Stomach smooth muscle (tissue), 2 donors: Measurements from ENCODE around the gene LIPA.
A peak's percentile ranks its signal among the peaks of the same experiment; 100 is the strongest.

ENCODE experiments used
- H3K27ac ChIP-seq: one replicate; pipeline ENCODE4 v1.7.0; 2013; ENCODE audit warnings: mild to moderate bottlenecking, low read length, inconsistent platforms
- H3K27me3 ChIP-seq, 2 donors: one replicate each; pipeline ENCODE4 v1.7.0; 2013; ENCODE audit warnings: low read length in 2 of 2; ENCODE audit not compliant: insufficient read depth in 2 of 2, control insufficient read depth in 1 of 2
- H3K36me3 ChIP-seq, 2 donors: one replicate each; pipeline ENCODE4 v1.7.0; 2013; ENCODE audit warnings: low read length in 2 of 2; ENCODE audit not compliant: control insufficient read depth in 2 of 2, insufficient read depth in 2 of 2
- H3K4me1 ChIP-seq: one replicate; pipeline ENCODE4 v1.7.0; 2013; ENCODE audit warnings: low read length; ENCODE audit not compliant: control insufficient read depth, insufficient read depth
- H3K4me3 ChIP-seq, 2 donors: one replicate each; pipeline ENCODE4 v1.7.0; 2013; ENCODE audit warnings: low read length in 2 of 2
- H3K9ac ChIP-seq, 2 donors: one replicate each; pipeline ENCODE4 v1.7.0; 2013; ENCODE audit warnings: low read length in 2 of 2, mild to moderate bottlenecking in 1 of 2
- H3K9me3 ChIP-seq, 2 donors: one replicate each; pipeline ENCODE4 v1.7.0; 2013; ENCODE audit warnings: low read length in 2 of 2; ENCODE audit not compliant: control insufficient read depth in 2 of 2
- donor health status: healthy.
- donor health status: Pancreatic carcinoma.

LIPA gene

GRCh38 chr10:89240519-89240918 lies 11.1 kb downstream of the LIPA start:
- H3K27me3 ChIP-seq: no peaks in the 10 kb centered on the region
- no peaks in the 10 kb centered on the region for H3K4me1 ChIP-seq
- peaks cover 3 to 22% of the 10 kb centered on the region in 2 donors for H3K36me3 ChIP-seq
- H3K27ac ChIP-seq: no peak overlapping the region
- no peak overlapping the region for H3K9ac ChIP-seq
- no peak overlapping the region for H3K4me3 ChIP-seq
- H3K9me3 ChIP-seq: no peaks in the 10 kb centered on the region

GRCh38 chr10:89238956-89239644 lies 12.5 kb downstream of the LIPA start:
- Histone ChIP-seq H3K27me3 (no peaks in the 10 kb centered on the region), H3K27ac (no peak overlapping the region), H3K4me1 (no peaks in the 10 kb centered on the region), H3K4me3 (no peak overlapping the region), H3K9me3 (no peaks in the 10 kb centered on the region), H3K36me3 (peaks cover 3 to 29% of the 10 kb centered on the region in 2 donors), H3K9ac (no peak overlapping the region)

- H3K36me3 ChIP-seq: peaks cover 3 to 30% of the 10 kb centered on the region in 2 donors
- no peak overlapping the region for H3K9ac ChIP-seq
- no peaks in the 10 kb centered on the region for H3K27me3 ChIP-seq
- H3K9me3 ChIP-seq: no peaks in the 10 kb centered on the region
- no peak overlapping the region for H3K27ac ChIP-seq
- no peak overlapping the region for H3K4me3 ChIP-seq
- no peaks in the 10 kb centered on the region for H3K4me1 ChIP-seq
Measured at GRCh38 chr10:89237849-89238248, 13.7 kb downstream of the LIPA start.

GRCh38 chr10:89236226-89236797 lies 15.3 kb downstream of the LIPA start:
- H3K36me3 ChIP-seq: peaks cover 3 to 29% of the 10 kb centered on the region in 2 donors
- H3K27ac ChIP-seq: no peak overlapping the region
- H3K4me3 ChIP-seq: no peak overlapping the region
- H3K27me3 ChIP-seq: no peaks in the 10 kb centered on the region
- no peaks in the 10 kb centered on the region for H3K4me1 ChIP-seq
- no peak overlapping the region for H3K9ac ChIP-seq
- no peaks in the 10 kb centered on the region for H3K9me3 ChIP-seq

- no peak overlapping the region for H3K9ac ChIP-seq
- peaks cover 3 to 25% of the 10 kb centered on the region in 2 donors for H3K36me3 ChIP-seq
- no peak overlapping the region for H3K27ac ChIP-seq
- no peak overlapping the region for H3K4me3 ChIP-seq
- no peaks in the 10 kb centered on the region for H3K27me3 ChIP-seq
- no peaks in the 10 kb centered on the region for H3K4me1 ChIP-seq
- H3K9me3 ChIP-seq: no peaks in the 10 kb centered on the region
Measured at GRCh38 chr10:89235073-89235798, 16.3 kb downstream of the LIPA start.

- Histone ChIP-seq H3K27me3 (no peaks in the 10 kb centered on the region), H3K27ac (no peak overlapping the region), H3K9ac (no peak overlapping the region), H3K4me3 (no peak overlapping the region), H3K36me3 (peaks cover 0 to 14% of the 10 kb centered on the region in 2 donors), H3K4me1 (no peaks in the 10 kb centered on the region), H3K9me3 (no peaks in the 10 kb centered on the region)
Measured at GRCh38 chr10:89233033-89233432, 18.5 kb downstream of the LIPA start.

GRCh38 chr10:89228962-89229361 lies 22.6 kb downstream of the LIPA start:
- Histone ChIP-seq H3K27ac (no peak overlapping the region), H3K4me3 (no peak overlapping the region), H3K9ac (no peak overlapping the region), H3K4me1 (no peaks in the 10 kb centered on the region), H3K27me3 (no peaks in the 10 kb centered on the region), H3K9me3 (no peaks in the 10 kb centered on the region), H3K36me3 (peaks cover 2 to 15% of the 10 kb centered on the region in 2 donors)

GRCh38 chr10:89228146-89228545 lies 23.4 kb downstream of the LIPA start:
- H3K36me3 ChIP-seq: peaks cover 2 to 15% of the 10 kb centered on the region in 2 donors
- H3K27ac ChIP-seq: no peak overlapping the region
- H3K9ac ChIP-seq: no peak overlapping the region
- H3K9me3 ChIP-seq: no peaks in the 10 kb centered on the region
- H3K27me3 ChIP-seq: no peaks in the 10 kb centered on the region
- H3K4me3 ChIP-seq: no peak overlapping the region
- no peaks in the 10 kb centered on the region for H3K4me1 ChIP-seq

GRCh38 chr10:89226891-89227290 lies 24.7 kb downstream of the LIPA start:
- Histone ChIP-seq H3K36me3 (peaks cover 2 to 11% of the 10 kb centered on the region in 2 donors), H3K9ac (no peak overlapping the region), H3K27ac (no peak overlapping the region), H3K4me1 (no peaks in the 10 kb centered on the region), H3K27me3 (no peaks in the 10 kb centered on the region), H3K4me3 (no peak overlapping the region), H3K9me3 (no peaks in the 10 kb centered on the region)

- no peak overlapping the region for H3K4me3 ChIP-seq
Measured at GRCh38 chr10:89224739-89225443, 26.7 kb downstream of the LIPA start.

More at GRCh38 chr10:89224739-89225443, 26.7 kb downstream of the LIPA start:
- H3K4me1 ChIP-seq: no peaks in the 10 kb centered on the region
- peak overlapping the region in 1 of 2 donors; percentile 14 for H3K9ac ChIP-seq
- H3K36me3 ChIP-seq: peaks cover 5 to 13% of the 10 kb centered on the region in 2 donors
- no peaks in the 10 kb centered on the region for H3K9me3 ChIP-seq
- H3K27ac ChIP-seq: no peak overlapping the region
- H3K27me3 ChIP-seq: no peaks in the 10 kb centered on the region
